ENCODE measurements around the gene PCDH9.

- TF ChIP-seq CTCF (IDR thresholded peaks at IDR 0.05; ENCODE audit: low read depth, low read length) (no peak), POLR2A (IDR thresholded peaks at IDR 0.05; ENCODE audit: extremely low read depth, insufficient read length) (no peak), MAX (IDR thresholded peaks at IDR 0.05; ENCODE audit: low read depth, low read length) (no peak)
Measured at GRCh38 chr13:67147342-67148133, 82.6 kb downstream of the PCDH9 start.
